ENCODE data around the gene C1QTNF2. TPM values are rescaled to one million over a fixed set of nuclear protein-coding genes. Genes with fewer than 3 reads are reported as not detected.

C1QTNF2 gene
- total RNA-seq, 4 donors from 2014 or later: 0.59 to 16.5 (median 3.0) TPM

DNA sequence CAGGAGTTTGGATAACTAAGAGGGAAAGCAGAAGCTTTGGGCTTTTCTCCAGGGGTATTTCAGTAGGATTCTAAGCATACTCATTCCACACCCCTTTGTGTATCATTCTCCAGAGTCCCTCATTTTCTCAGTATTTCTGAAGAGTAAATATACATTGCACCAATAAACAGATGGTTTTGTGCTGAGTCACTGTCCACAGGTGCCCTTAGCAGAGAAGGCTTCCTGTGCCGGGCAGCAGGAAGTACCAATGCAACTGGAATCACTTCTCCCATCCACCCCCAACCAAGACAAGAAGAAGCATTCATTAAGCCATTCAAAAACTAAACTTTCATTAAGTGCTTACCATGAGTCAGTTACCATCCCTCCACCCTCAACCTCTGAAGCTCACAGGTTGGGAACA lies 54.5 kb downstream of the C1QTNF2 start:
- no peaks in the 10 kb centered on the region for H3K27me3 ChIP-seq
- no peak overlapping the region for H3K4me3 ChIP-seq
- DNase-seq: no peak
- H3K27ac ChIP-seq: no peak overlapping the region
- no peaks in the 10 kb centered on the region for H3K4me1 ChIP-seq
- H3K36me3 ChIP-seq: no peaks in the 10 kb centered on the region
- TF ChIP-seq POLR2A (IDR thresholded peaks at IDR 0.05): no peak
- TF ChIP-seq, protein P1, sequence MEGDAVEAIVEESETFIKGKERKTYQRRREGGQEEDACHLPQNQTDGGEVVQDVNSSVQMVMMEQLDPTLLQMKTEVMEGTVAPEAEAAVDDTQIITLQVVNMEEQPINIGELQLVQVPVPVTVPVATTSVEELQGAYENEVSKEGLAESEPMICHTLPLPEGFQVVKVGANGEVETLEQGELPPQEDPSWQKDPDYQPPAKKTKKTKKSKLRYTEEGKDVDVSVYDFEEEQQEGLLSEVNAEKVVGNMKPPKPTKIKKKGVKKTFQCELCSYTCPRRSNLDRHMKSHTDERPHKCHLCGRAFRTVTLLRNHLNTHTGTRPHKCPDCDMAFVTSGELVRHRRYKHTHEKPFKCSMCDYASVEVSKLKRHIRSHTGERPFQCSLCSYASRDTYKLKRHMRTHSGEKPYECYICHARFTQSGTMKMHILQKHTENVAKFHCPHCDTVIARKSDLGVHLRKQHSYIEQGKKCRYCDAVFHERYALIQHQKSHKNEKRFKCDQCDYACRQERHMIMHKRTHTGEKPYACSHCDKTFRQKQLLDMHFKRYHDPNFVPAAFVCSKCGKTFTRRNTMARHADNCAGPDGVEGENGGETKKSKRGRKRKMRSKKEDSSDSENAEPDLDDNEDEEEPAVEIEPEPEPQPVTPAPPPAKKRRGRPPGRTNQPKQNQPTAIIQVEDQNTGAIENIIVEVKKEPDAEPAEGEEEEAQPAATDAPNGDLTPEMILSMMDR (IDR thresholded peaks at IDR 0.05): no peak
- no peaks in the 10 kb centered on the region for H3K9me3 ChIP-seq
- intact Hi-C loops (cut with DNase I; ENCODE audit: low total_unique reads): no loop called here

DNA sequence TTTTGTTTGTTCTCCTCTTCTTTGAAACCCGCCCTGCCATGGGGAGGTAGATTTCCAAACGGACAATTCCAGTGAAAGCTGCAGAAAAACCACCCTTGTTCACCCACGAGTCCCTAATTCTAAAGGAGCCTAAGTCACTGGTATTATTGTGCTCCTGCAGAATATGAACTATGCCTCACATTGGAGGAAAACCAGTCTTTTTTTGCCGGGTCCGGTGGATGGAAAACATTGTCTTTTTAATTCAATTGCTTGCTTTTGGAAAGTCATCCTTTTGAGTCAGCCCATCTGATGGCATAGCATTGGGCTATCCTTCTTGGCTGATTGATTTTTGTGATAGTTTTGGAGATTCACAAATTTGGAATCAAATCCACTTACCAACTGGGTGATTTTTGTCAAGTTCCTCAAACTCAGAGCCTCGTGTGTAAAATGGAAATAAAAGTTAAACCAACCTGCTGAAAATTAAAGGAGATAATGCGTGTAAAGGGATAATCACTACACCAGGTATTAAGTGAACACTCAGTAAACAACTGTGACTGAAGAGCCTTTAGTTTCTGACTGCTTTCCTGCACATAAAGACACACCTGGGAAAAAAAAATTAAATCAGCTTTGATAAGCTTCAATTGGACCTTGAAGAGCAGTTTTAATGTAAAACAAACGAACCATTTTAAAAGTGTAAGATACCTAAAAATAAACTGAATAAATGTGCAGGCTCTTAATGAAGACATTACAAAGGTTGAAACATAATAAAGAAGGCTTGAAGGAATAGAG lies 57.3 kb downstream of the C1QTNF2 start:
- intact Hi-C loops (cut with DNase I; ENCODE audit: low total_unique reads): no loop called here
- H3K27ac ChIP-seq: no peak overlapping the region
- DNase-seq: no peak
- H3K4me1 ChIP-seq: no peaks in the 10 kb centered on the region
- TF ChIP-seq, protein P1 (IDR thresholded peaks at IDR 0.05): no peak
- no peak for TF ChIP-seq POLR2A (IDR thresholded peaks at IDR 0.05)
- peak overlapping the region; percentile 42 to 58 for H3K4me3 ChIP-seq
- no peaks in the 10 kb centered on the region for H3K27me3 ChIP-seq
- H3K36me3 ChIP-seq: no peaks in the 10 kb centered on the region
- H3K9me3 ChIP-seq: no peaks in the 10 kb centered on the region

DNA sequence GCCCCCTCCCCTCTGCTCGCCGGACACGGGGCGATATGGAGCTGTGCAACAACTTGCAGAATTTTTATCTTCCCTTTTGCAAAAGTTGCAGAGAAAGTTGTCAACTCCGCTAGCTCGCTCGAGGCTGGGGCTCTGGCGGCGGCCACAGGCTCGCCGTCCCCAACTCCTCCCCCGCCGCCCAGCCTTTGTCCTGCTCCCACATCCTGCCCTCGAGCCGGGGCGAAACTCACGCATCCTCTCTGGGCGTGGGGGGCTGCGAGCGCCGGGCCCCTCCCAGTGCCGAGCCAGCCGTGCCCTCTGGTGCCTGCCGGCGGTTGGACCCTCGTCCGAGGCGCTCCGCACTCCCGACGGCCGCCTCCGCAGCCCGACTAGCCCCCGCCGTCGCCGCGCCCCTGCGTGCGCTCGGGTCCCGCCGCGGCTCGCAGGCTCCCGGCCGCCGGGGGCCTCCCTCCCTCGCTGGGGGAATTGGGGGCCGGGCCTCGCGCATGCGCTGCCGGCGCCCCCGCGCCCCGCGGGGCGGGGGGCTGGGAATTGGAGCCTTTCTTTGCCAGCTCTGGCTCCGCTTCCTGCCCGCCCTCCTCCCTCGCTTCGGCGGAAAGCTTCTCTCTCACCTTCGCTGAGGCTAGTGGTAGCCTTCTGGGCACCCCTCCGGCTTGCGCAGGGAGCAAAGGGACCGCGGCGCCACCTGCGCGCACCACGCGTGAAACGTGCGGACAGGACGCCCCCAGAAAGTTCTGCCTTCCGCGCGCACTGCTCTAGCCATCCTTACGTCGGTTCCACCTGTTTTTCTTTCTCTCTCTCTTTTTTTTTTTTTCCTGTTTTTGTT lies 58.1 kb downstream of the C1QTNF2 start, which contains the start of gene CCNJL:
Gene CCNJL (minus strand): TSS at position 431 of the 826 bp plus-strand sequence. CDS start 641 bp downstream, outside the sequence.
- Histone ChIP-seq H3K36me3 (no peaks in the 10 kb centered on the region), H3K4me3 (peak within 1 kb of the TSS; percentile 42 to 58), H3K9me3 (no peaks in the 10 kb centered on the region), H3K4me1 (no peaks in the 10 kb centered on the region), H3K27me3 (no peaks in the 10 kb centered on the region), H3K27ac (peak within 1 kb of the TSS in 1 of 2 donors; percentile 25)
- intact Hi-C loops (cut with DNase I; ENCODE audit: low total_unique reads): no loop called here
- TF ChIP-seq, protein P1 (IDR thresholded peaks at IDR 0.05): no peak
- peak in 1 of 2 donors; percentile 19 for TF ChIP-seq POLR2A (IDR thresholded peaks at IDR 0.05)
- DNase-seq: peak; percentile 22 to 51

DNA sequence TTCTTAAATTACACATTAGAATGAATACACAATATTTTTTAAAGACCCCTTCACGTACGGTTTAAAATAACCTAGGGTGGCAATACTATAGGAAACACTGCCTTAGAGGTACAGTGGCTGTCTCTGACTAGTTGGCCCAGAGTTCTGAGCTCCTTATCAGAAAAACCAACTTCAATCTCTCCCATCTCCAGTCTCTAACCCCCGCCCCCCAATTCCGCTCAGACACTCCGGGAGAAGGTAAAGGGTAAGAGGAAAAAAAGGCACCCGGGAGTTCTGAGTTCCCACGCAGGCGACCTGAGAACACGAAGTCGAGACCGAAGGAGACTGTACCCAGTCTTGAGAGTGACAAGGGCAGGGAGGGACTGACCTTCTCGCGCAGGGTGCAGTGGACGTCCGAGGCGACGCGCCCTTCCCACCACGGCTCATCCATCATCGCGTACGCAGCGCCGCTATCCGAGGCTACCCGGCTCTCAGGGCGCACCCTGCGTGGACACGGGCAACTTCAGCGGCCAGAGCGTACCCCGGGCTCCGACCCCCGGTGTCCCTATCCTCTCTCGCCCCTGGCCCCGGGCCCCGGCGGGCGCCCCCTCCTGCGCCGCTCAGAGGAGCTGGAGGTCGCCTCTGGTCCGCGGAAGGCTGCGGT lies 58.8 kb downstream of the C1QTNF2 start:
- Histone ChIP-seq H3K4me1 (no peaks in the 10 kb centered on the region), H3K27ac (no peak overlapping the region), H3K4me3 (peak overlapping the region; percentile 42 to 58), H3K9me3 (no peaks in the 10 kb centered on the region), H3K36me3 (no peaks in the 10 kb centered on the region), H3K27me3 (no peaks in the 10 kb centered on the region)
- peak in 1 of 2 donors; percentile 18 for DNase-seq
- intact Hi-C loops (cut with DNase I; ENCODE audit: low total_unique reads): no loop called here
- TF ChIP-seq POLR2A (IDR thresholded peaks at IDR 0.05): no peak
- TF ChIP-seq, protein P1 (IDR thresholded peaks at IDR 0.05): no peak
